HepG2 (cell line): ENCODE measurements around the gene BIRC5. TPM values are rescaled to one million over a fixed set of nuclear protein-coding genes. Genes with fewer than 3 reads are reported as not detected.

Experiments
- CREB1 ChIP-seq, 2 experiments: fragments of 450-650 bp in 1 of 2; IDR thresholded peaks; 2 replicates each; pipeline ENCODE4 v1.6.1; 2016 to 2017; ENCODE audit warnings: control low read depth in 1 of 2, mild to moderate bottlenecking in 1 of 2, missing compliant biosample characterization in 1 of 2, missing genetic modification characterization in 1 of 2
- HCFC1 ChIP-seq: fragments of 150-350 bp; IDR thresholded peaks from 2 replicates; pipeline ENCODE4 v1.6.1; 2014; ENCODE audit warnings: low read depth, low read length
- JARID2 ChIP-seq: sonication (generic); formaldehyde crosslinking; IDR thresholded peaks from 2 replicates; pipeline ENCODE4 v1.8.1; 2023; ENCODE audit warnings: missing genetic modification reagents, inconsistent platforms; ENCODE audit not compliant: insufficient replicate concordance
- JDP2 ChIP-seq: sonication (generic); formaldehyde crosslinking; IDR thresholded peaks from 2 replicates; pipeline ENCODE4 v1.8.1; 2022; ENCODE audit warnings: missing genetic modification reagents, borderline replicate concordance
- KDM5A ChIP-seq: fragments of 200-600 bp; sonication (generic); IDR thresholded peaks from 2 replicates; pipeline ENCODE4 v1.7.0; 2018; ENCODE audit warnings: antibody characterized with exemption, mild to moderate bottlenecking, low read length, borderline replicate concordance
- MEF2D ChIP-seq: sonication (generic); formaldehyde crosslinking; IDR thresholded peaks from 2 replicates; pipeline ENCODE4 v1.5.1; 2020; ENCODE audit warnings: mild to moderate bottlenecking, missing genetic modification reagents
- NCOR1 ChIP-seq: fragments of 200-600 bp; sonication (generic); IDR thresholded peaks from 2 replicates; pipeline ENCODE4 v1.7.0; 2017; ENCODE audit warnings: antibody characterized with exemption, low read length, borderline replicate concordance
- NR3C1 ChIP-seq: sonication (generic); formaldehyde crosslinking; IDR thresholded peaks from 2 replicates; pipeline ENCODE4 v1.4.0; 2020; ENCODE audit warnings: missing genetic modification reagents
- RBM39 ChIP-seq: fragments of 200-400 bp; formaldehyde crosslinking; IDR thresholded peaks from one replicate; pipeline ENCODE4 v1.6.1; 2018; ENCODE audit warnings: antibody characterized with exemption, mild to moderate bottlenecking, low read depth, low read length; ENCODE audit not compliant: poor library complexity, severe bottlenecking
- SRY ChIP-seq: sonication (generic); formaldehyde crosslinking; IDR thresholded peaks from 2 replicates; pipeline ENCODE4 v1.8.0; 2022; ENCODE audit warnings: mild to moderate bottlenecking, missing genetic modification reagents
- XRCC5 ChIP-seq: fragments of 200-400 bp; formaldehyde crosslinking; optimal IDR thresholded peaks from 2 replicates; pipeline ENCODE3; 2017; ENCODE audit warnings: mild to moderate bottlenecking, low read length
- ZBTB2 ChIP-seq: sonication (generic); formaldehyde crosslinking; IDR thresholded peaks from 2 replicates; pipeline ENCODE4 v1.8.0; 2022; ENCODE audit warnings: low read depth, missing genetic modification reagents
- ZBTB46 ChIP-seq: sonication (generic); formaldehyde crosslinking; IDR thresholded peaks from 2 replicates; pipeline ENCODE4 v1.4.0; 2020; ENCODE audit warnings: mild to moderate bottlenecking, missing genetic modification reagents, borderline replicate concordance
- ZNF12 ChIP-seq: sonication (generic); formaldehyde crosslinking; IDR thresholded peaks from 2 replicates; pipeline ENCODE4 v1.5.0; 2020; ENCODE audit warnings: missing genetic modification reagents
- ZNF441 ChIP-seq: sonication (generic); formaldehyde crosslinking; IDR thresholded peaks from 2 replicates; pipeline ENCODE4 v1.7.0; 2021; ENCODE audit warnings: missing genetic modification reagents, borderline replicate concordance
- ZNF564 ChIP-seq: sonication (generic); formaldehyde crosslinking; IDR thresholded peaks from 2 replicates; pipeline ENCODE4 v1.8.1; 2023; ENCODE audit warnings: mild to moderate bottlenecking, missing genetic modification reagents
- ZNF776 ChIP-seq: sonication (generic); formaldehyde crosslinking; IDR thresholded peaks from 2 replicates; pipeline ENCODE4 v1.4.0; 2020; ENCODE audit warnings: mild to moderate bottlenecking, missing genetic modification reagents
- polyA plus RNA-seq, 8 experiments: library from polyadenylated mRNA; depleted of rRNA in 3 of 8; stranded (reverse) in 7 of 8; unstranded in 1 of 8; fragments of >200 nt; fragmentation: Illumina TruSeq in 4 of 8; extraction: Trizol in 4 of 8; gene quantifications; 2 replicates each; pipeline versions ENCODE4 v1.2.1 to v1.2.3, GENCODE V29; 2011 to 2016; ENCODE audit warnings: low read depth in 4 of 8, missing spikeins in 1 of 8, mixed read lengths in 1 of 8; ENCODE audit not compliant: insufficient read depth in 1 of 8
- total RNA-seq, 5 experiments: library from RNA; depleted of rRNA; stranded (reverse); fragments of >200 nt; fragmentation: Illumina TruSeq; extraction: Trizol; gene quantifications; 2 replicates each; pipeline ENCODE4 v1.2.3, GENCODE V29; 2016; ENCODE audit warnings: low read depth in 1 of 5
- TF ChIP-seq, protein P1 (sequence below): sonication (generic); formaldehyde crosslinking; IDR thresholded peaks from 2 replicates; pipeline ENCODE4 v1.5.0; 2020; ENCODE audit warnings: mild to moderate bottlenecking, missing genetic modification reagents
- TF ChIP-seq, protein P2 (sequence below): IDR thresholded peaks from 2 replicates; pipeline ENCODE4 v1.6.1; 2016; ENCODE audit warnings: low read depth
- TF ChIP-seq, protein P3 (sequence below): sonication (generic); formaldehyde crosslinking; IDR thresholded peaks from 2 replicates; pipeline ENCODE4 v1.4.0; 2020; ENCODE audit warnings: missing genetic modification reagents, low read depth, mild to moderate bottlenecking, borderline replicate concordance

The BIRC5 gene
- total and polyA plus RNA-seq, 2 of the 13 experiments (the other 11 are each of a cell fraction or from before 2014, with no cell fraction given), result 30.3 to 135 TPM

GRCh38 chr17:78186692-78187595 is 27.1 kb upstream of the BIRC5 start, which contains the start of the genes AFMID and TK1 (continued):
- TF ChIP-seq NR3C1 (CRISPR knock-in tag), result no peak
- TF ChIP-seq, protein P1, sequence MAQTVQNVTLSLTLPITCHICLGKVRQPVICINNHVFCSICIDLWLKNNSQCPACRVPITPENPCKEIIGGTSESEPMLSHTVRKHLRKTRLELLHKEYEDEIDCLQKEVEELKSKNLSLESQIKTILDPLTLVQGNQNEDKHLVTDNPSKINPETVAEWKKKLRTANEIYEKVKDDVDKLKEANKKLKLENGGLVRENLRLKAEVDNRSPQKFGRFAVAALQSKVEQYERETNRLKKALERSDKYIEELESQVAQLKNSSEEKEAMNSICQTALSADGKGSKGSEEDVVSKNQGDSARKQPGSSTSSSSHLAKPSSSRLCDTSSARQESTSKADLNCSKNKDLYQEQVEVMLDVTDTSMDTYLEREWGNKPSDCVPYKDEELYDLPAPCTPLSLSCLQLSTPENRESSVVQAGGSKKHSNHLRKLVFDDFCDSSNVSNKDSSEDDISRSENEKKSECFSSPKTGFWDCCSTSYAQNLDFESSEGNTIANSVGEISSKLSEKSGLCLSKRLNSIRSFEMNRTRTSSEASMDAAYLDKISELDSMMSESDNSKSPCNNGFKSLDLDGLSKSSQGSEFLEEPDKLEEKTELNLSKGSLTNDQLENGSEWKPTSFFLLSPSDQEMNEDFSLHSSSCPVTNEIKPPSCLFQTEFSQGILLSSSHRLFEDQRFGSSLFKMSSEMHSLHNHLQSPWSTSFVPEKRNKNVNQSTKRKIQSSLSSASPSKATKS (CRISPR knock-in tag), result no peak
- peak; percentile 31; the same call in 1 of the 2 replicates for TF ChIP-seq HCFC1
- TF ChIP-seq JARID2 (CRISPR knock-in tag), result no peak
- TF ChIP-seq, protein P2, sequence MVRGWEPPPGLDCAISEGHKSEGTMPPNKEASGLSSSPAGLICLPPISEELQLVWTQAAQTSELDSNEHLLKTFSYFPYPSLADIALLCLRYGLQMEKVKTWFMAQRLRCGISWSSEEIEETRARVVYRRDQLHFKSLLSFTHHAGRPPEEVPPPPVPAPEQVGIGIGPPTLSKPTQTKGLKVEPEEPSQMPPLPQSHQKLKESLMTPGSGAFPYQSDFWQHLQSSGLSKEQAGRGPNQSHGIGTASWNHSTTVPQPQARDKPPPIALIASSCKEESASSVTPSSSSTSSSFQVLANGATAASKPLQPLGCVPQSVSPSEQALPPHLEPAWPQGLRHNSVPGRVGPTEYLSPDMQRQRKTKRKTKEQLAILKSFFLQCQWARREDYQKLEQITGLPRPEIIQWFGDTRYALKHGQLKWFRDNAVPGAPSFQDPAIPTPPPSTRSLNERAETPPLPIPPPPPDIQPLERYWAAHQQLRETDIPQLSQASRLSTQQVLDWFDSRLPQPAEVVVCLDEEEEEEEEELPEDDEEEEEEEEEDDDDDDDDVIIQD (CRISPR knock-in tag), result peak; percentile 59
- TF ChIP-seq KDM5A, result no peak
- peak; percentile 77 for TF ChIP-seq MEF2D (CRISPR knock-in tag)
- TF ChIP-seq NCOR1, result no peak
- no peak for TF ChIP-seq ZNF12 (CRISPR knock-in tag)
- peak; percentile 90 for TF ChIP-seq RBM39
- peak; percentile 98 for TF ChIP-seq ZBTB2 (CRISPR knock-in tag)
- TF ChIP-seq ZNF564, result peak; percentile 97; the same call in 1 of the 2 replicates
- TF ChIP-seq ZNF776 (CRISPR knock-in tag), result peak; percentile 82; the same call in 1 of the 2 replicates
- TF ChIP-seq, protein P3, sequence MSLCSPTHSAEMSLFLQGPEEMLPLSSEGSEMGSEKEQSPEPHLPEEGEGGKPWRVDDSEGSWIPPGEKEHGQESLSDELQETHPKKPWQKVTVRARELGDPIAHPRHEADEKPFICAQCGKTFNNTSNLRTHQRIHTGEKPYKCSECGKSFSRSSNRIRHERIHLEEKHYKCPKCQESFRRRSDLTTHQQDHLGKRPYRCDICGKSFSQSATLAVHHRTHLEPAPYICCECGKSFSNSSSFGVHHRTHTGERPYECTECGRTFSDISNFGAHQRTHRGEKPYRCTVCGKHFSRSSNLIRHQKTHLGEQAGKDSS (CRISPR knock-in tag), result peak; percentile 23; the same call in 1 of the 2 replicates
- peak; percentile 96 for TF ChIP-seq XRCC5
- TF ChIP-seq ZNF441 (CRISPR knock-in tag), result peak; percentile 76
- peak; percentile 75 for TF ChIP-seq CREB1 (IDR thresholded peaks at IDR 0.05)
- TF ChIP-seq CREB1 (CRISPR knock-in tag; IDR thresholded peaks at IDR 0.05), result peak; percentile 79
- TF ChIP-seq JDP2 (CRISPR knock-in tag), result 0 out of 2 replicates have a peak, but pooled peaks have one; percentile 96
- TF ChIP-seq SRY, result peak; percentile 91; the same call in 1 of the 2 replicates
- no peak for TF ChIP-seq ZBTB46
